Epithelial cell of proximal tubule (primary cell): ENCODE results near the gene LRRC56. TPM values are rescaled to one million over a fixed set of nuclear protein-coding genes. Genes with fewer than 3 reads are reported as not detected.

ENCODE experiments used
- DNase-seq: peaks from one replicate; pipeline ENCODE4 v3.0.0-alpha.2; 2011; ENCODE audit warnings: low read depth
- H3K4me3 ChIP-seq: 2 replicates; pipeline ENCODE4 v1.5.1; 2011; ENCODE audit warnings: low read depth, mild to moderate bottlenecking, low read length
- total RNA-seq: library from RNA; depleted of rRNA; stranded (reverse); fragments of >200 nt; gene quantifications from 2 replicates; pipeline ENCODE4 v1.2.3, GENCODE V29; 2015
- TF ChIP-seq, protein P1 (sequence below): conservative IDR thresholded peaks from 2 replicates; pipeline ENCODE4 v1.5.1; 2012; ENCODE audit warnings: low read depth, mild to moderate bottlenecking, low read length

The LRRC56 gene
- total RNA-seq, 1 donor from 2014 or later = 1.6 TPM

DNA sequence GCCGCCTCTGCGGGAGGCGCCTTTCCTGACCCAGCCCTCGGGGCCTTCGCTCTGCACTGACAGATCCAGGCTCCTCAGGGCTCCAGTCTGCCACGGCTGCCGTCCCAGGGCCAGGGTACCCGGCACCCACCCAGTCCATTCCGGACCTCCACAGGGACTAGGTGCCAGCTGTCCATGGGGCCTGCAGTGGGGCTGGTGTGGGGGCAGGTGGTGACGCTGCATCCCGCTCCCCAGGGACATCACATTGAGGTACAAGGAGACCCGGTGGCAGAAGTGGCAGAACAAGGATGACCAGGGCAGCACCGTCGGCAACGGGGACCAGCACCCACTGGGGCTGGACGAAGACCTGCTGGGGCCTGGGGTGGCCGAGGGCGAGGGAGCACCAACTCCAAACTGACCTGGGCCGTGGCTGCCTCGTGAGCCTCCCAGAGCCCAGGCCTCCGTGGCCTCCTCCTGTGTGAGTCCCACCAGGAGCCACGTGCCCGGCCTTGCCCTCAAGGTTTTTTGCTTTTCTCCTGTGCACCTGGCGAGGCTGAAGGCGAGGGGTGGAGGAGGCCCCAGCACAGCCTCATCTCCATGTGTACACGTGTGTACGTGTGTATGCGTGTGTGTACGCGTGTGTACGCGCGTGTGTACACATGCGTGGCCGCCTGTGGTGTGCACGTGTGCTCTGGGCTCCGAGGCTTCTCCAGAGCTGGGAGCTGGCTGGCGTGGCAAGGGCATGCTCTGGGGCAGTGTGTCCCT lies 47.0 kb upstream of the LRRC56 start:
- no peak for DNase-seq
- H3K4me3 ChIP-seq = no peak overlapping the region
- TF ChIP-seq, protein P1, sequence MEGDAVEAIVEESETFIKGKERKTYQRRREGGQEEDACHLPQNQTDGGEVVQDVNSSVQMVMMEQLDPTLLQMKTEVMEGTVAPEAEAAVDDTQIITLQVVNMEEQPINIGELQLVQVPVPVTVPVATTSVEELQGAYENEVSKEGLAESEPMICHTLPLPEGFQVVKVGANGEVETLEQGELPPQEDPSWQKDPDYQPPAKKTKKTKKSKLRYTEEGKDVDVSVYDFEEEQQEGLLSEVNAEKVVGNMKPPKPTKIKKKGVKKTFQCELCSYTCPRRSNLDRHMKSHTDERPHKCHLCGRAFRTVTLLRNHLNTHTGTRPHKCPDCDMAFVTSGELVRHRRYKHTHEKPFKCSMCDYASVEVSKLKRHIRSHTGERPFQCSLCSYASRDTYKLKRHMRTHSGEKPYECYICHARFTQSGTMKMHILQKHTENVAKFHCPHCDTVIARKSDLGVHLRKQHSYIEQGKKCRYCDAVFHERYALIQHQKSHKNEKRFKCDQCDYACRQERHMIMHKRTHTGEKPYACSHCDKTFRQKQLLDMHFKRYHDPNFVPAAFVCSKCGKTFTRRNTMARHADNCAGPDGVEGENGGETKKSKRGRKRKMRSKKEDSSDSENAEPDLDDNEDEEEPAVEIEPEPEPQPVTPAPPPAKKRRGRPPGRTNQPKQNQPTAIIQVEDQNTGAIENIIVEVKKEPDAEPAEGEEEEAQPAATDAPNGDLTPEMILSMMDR = no peak

DNA sequence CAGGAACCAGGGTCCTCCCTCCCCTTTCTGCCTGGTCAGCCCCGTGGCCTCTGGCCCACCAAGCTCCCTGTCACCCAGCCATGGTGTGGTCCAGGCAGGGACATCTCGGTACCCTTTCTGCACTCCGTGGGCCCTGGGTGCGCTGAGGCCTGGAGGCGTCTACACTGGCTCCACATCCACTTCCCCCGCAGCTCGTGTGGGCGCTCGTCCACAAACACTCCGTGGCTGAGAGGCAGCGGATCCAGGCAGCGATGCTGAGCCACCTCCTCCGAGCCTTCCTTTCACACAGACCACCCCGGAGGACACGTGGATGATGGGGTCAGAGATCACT lies 46.4 kb upstream of the LRRC56 start:
- TF ChIP-seq, protein P1 = no peak
- no peak overlapping the region for H3K4me3 ChIP-seq
- no peak for DNase-seq

GRCh38 chr11:491358-491757 lies 46.0 kb upstream of the LRRC56 start:
- no peak for DNase-seq
- TF ChIP-seq, protein P1 = no peak
- H3K4me3 ChIP-seq = no peak overlapping the region

DNA sequence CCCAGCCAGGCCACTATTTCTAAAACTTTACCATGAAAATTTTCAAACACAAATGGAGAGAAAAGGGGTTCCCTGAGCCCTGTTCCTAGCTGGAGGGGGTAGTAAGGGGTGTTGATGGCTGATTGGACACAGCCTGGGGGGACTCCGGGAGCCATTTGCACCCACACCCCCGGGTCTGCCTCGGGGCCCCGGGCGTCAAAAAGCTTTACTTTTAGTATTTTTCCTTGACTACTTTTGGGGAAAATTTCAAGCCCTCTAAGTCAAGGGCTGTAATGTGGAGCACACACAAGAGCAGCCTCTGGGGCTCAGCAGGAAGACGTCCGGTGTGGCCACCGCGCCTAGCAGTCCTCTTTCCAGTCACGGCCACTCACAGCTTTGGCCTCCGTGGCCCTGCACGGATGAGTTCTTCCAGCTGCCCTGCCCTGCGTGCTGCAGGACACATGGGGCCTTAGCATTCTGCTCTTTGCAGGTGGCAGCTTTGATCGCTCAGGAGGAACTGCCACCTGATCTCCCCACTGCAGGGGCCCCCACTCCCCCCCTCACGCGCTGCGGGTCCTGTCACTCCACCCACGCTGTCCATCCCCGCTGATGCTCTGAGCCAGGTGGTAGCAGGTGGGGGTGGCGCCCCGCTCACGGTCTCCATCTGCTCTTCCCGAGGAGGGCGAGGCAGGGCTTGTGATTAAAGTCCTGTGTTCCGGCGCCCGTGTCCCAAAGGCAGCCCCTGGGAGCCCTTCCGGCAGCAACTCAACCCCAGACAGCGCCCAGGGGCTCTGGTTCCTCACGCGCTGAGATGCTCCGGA lies 44.7 kb upstream of the LRRC56 start:
- no peak overlapping the region for H3K4me3 ChIP-seq
- DNase-seq = no peak
- TF ChIP-seq, protein P1 = no peak

GRCh38 chr11:494761-495536 lies 42.4 kb upstream of the LRRC56 start:
- TF ChIP-seq, protein P1 = no peak
- no peak overlapping the region for H3K4me3 ChIP-seq

DNA sequence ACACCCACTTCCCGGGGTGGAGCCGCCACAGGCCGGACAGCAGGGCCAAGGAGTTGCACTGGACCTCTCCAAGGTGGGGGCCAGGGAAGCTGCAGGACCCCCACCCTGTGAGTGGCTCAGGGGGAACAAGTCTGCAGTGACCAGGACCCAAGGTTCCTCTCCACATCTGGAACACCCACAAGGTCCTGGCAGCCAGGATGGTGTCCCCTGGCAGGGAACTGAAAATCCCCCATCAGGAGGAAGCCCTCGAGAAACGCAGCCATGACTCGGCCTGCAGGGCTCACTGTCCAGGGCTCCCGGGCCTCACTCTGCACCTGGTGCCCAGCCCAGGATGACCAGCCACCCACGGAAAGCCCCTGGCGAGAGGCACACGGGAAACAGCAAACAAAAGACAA lies 41.8 kb upstream of the LRRC56 start:
- TF ChIP-seq, protein P1 = no peak
- no peak for DNase-seq
- H3K4me3 ChIP-seq = no peak overlapping the region

More at GRCh38 chr11:494761-495536, 42.4 kb upstream of the LRRC56 start:
- DNase-seq = no peak
